Endodermal cell (in vitro differentiated cells): Measurements from ENCODE around the gene GRM8. TPM values are rescaled to one million over a fixed set of nuclear protein-coding genes. Genes with fewer than 3 reads are reported as not detected.
A peak's percentile ranks its signal among the peaks of the same experiment; 100 is the strongest.

Experiments used
- DNase-seq: peaks from one replicate; pipeline ENCODE4 v3.0.0-alpha.2; 2017
- H3K27ac ChIP-seq: 2 replicates; pipeline ENCODE4 v1.5.1; 2013; ENCODE audit warnings: mild to moderate bottlenecking, low read depth, low read length, moderate library complexity
- H3K27me3 ChIP-seq: 2 replicates; pipeline ENCODE4 v1.6.1; 2013; ENCODE audit warnings: mild to moderate bottlenecking, low read length, moderate library complexity; ENCODE audit not compliant: insufficient read depth, control insufficient read depth, poor library complexity, severe bottlenecking
- H3K36me3 ChIP-seq: 2 replicates; pipeline ENCODE4 v1.7.0; 2013; ENCODE audit warnings: mild to moderate bottlenecking, low read length, moderate library complexity; ENCODE audit not compliant: control insufficient read depth, insufficient read depth
- H3K4me1 ChIP-seq: one replicate; pipeline ENCODE4 v1.7.0; 2013; ENCODE audit warnings: low read length; ENCODE audit not compliant: control insufficient read depth, insufficient read depth
- H3K4me3 ChIP-seq: 2 replicates; pipeline ENCODE4 v1.5.1; 2013; ENCODE audit warnings: mild to moderate bottlenecking, low read length, moderate library complexity
- H3K9ac ChIP-seq: 2 replicates; pipeline ENCODE4 v1.6.1; 2013; ENCODE audit warnings: mild to moderate bottlenecking, low read length, moderate library complexity; ENCODE audit not compliant: poor library complexity, severe bottlenecking; ENCODE audit errors: extremely low read depth
- H3K9me3 ChIP-seq: 2 replicates; pipeline ENCODE4 v1.6.1; 2013; ENCODE audit warnings: mild to moderate bottlenecking, low read length, moderate library complexity; ENCODE audit not compliant: control insufficient read depth
- H3K27ac Mint-ChIP-seq: 2 replicates; pipeline ENCODE4 v1.8.0; 2020; ENCODE audit warnings: mixed read lengths
- H3K27me3 Mint-ChIP-seq: 2 replicates; pipeline ENCODE4 v1.8.0; 2021; ENCODE audit warnings: mild to moderate bottlenecking, mixed read lengths; ENCODE audit not compliant: insufficient read depth
- H3K36me3 Mint-ChIP-seq: 2 replicates; pipeline ENCODE4 v1.8.0; 2020; ENCODE audit warnings: low read depth, mixed read lengths
- H3K4me1 Mint-ChIP-seq: 2 replicates; pipeline ENCODE4 v1.8.0; 2020; ENCODE audit warnings: mixed read lengths
- H3K4me3 Mint-ChIP-seq: 2 replicates; pipeline ENCODE4 v1.8.0; 2020; ENCODE audit warnings: mild to moderate bottlenecking, moderate library complexity, mixed read lengths
- H3K9me3 Mint-ChIP-seq: 2 replicates; pipeline ENCODE4 v1.8.0; 2020; ENCODE audit warnings: mild to moderate bottlenecking, mixed read lengths
- WGBS, 2 experiments: methylation state at CpG; one replicate each; pipeline versions ENCODE4 v1.1.5 to v1.1.7; 2013; ENCODE audit warnings: missing lambda C conversion rate in 2 of 2, mixed read lengths in 1 of 2; ENCODE audit not compliant: insufficient coverage in 1 of 2, insufficient read length in 1 of 2; 5-methylcytosine and 5-hydroxymethylcytosine counted together
- total RNA-seq, 2 donors: library from RNA; stranded (reverse); fragmentation: NEBNext Ultra II Directional in 1 of 2; extraction: Animal tissue kit (Norgen Biotek cat#: 25700) in 1 of 2; gene quantifications; 2 replicates in 1 of 2; 3 replicates in 1 of 2; pipeline ENCODE4 v1.2.1, GENCODE V29; 2021
- TF ChIP-seq, protein P1 (sequence below): fragments of 200-600 bp; sonication (generic); conservative IDR thresholded peaks from 2 replicates; pipeline ENCODE4 v1.5.0; 2021; ENCODE audit warnings: antibody characterized with exemption, mild to moderate bottlenecking

The GRM8 gene
- total RNA-seq, 2 donors from 2014 or later, result 0.93 to 2.0 TPM

DNA sequence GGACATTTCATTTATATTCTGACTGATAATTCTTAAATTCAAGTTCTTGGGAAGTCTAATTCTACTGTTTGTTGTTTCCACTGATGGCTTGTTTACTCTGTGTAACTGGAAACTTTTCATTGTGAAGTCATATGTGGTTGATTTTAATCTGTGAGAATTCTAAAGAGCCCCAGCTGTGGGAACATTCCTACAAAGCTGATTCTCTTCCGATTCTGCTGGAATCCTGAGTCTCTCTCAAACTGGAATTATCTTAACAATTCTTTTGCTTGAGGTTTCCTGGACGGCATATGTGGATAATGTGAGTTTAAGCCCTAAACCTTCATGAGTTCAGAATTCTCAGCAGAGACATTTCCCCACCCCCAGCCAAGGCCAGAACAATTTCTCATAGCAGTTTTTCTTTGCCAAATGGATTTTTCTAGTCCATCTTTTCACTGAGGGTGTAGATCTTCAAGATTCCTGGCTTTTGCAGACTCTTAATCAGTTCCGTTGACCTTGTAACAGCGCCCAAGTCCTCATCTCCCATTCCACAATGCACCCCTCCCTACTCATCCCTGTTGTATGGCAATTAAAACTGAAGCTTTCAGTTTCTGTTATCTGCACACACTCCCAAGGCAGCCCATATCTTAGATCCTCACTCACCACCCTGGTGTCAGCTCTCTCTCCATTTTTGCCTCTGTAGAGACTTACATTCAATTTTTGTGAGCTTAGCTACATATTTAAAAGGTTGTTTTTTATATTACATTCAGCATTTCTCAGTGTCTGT lies 37.6 kb downstream of the GRM8 start:
- TF ChIP-seq, protein P1, sequence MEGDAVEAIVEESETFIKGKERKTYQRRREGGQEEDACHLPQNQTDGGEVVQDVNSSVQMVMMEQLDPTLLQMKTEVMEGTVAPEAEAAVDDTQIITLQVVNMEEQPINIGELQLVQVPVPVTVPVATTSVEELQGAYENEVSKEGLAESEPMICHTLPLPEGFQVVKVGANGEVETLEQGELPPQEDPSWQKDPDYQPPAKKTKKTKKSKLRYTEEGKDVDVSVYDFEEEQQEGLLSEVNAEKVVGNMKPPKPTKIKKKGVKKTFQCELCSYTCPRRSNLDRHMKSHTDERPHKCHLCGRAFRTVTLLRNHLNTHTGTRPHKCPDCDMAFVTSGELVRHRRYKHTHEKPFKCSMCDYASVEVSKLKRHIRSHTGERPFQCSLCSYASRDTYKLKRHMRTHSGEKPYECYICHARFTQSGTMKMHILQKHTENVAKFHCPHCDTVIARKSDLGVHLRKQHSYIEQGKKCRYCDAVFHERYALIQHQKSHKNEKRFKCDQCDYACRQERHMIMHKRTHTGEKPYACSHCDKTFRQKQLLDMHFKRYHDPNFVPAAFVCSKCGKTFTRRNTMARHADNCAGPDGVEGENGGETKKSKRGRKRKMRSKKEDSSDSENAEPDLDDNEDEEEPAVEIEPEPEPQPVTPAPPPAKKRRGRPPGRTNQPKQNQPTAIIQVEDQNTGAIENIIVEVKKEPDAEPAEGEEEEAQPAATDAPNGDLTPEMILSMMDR, result no peak

DNA sequence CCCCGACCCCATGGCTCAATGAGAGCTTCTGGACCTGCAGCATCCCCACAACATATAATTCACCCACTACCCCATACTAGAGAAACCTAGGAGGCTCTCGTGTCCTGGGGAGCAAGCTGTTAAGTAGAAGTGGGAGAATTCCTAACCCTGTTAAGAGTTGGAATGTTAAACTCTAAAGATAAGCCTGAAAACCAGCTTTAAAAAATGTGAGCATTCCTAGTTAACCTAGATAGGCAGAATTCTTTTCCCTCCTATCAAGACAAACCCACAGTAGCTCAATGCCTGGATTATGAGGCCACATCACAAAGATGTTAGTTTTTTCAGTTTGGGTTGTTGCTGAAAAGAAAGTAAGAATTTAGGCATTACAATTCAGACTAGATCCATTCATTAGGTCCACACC lies 42.9 kb downstream of the GRM8 start:
- no peak overlapping the region for H3K27ac ChIP-seq
- DNase-seq, result no peak
- Mint-ChIP-seq H3K27me3 (peaks cover 3% of the 10 kb centered on the region), H3K9me3 (peaks cover 3% of the 10 kb centered on the region), H3K36me3 (no peaks in the 10 kb centered on the region), H3K27ac (no peak overlapping the region), H3K4me3 (no peak overlapping the region), H3K4me1 (peaks cover 17% of the 10 kb centered on the region)
- H3K36me3 ChIP-seq, result no peaks in the 10 kb centered on the region
- peaks cover 14% of the 10 kb centered on the region for H3K9me3 ChIP-seq
- H3K4me3 ChIP-seq, result peak overlapping the region; percentile 64
- H3K4me1 ChIP-seq, result peaks cover 7% of the 10 kb centered on the region
- 49% methylated on average over 2 of the region's 2 CpGs; no CpG with 5 or more reads in 1 of the 2 experiments for WGBS, 2 experiments
- H3K27me3 ChIP-seq, result no peaks in the 10 kb centered on the region
- H3K9ac ChIP-seq, result no peak overlapping the region
- TF ChIP-seq, protein P1, result no peak

More for the DNA sequence above, 37.6 kb downstream of the GRM8 start:
- Histone ChIP-seq H3K9me3 (peaks cover 14% of the 10 kb centered on the region), H3K27me3 (no peaks in the 10 kb centered on the region), H3K27ac (no peak overlapping the region), H3K4me3 (no peak overlapping the region), H3K4me1 (peaks cover 2% of the 10 kb centered on the region), H3K9ac (no peak overlapping the region), H3K36me3 (no peaks in the 10 kb centered on the region)
- Mint-ChIP-seq H3K4me3 (no peak overlapping the region), H3K4me1 (peaks cover 16% of the 10 kb centered on the region), H3K9me3 (peaks cover 3% of the 10 kb centered on the region), H3K27me3 (no peaks in the 10 kb centered on the region), H3K27ac (no peak overlapping the region), H3K36me3 (no peaks in the 10 kb centered on the region)
- 88 to 91% methylated on average over 4 of the region's 4 CpGs for WGBS, 2 experiments
- no peak for DNase-seq

DNA sequence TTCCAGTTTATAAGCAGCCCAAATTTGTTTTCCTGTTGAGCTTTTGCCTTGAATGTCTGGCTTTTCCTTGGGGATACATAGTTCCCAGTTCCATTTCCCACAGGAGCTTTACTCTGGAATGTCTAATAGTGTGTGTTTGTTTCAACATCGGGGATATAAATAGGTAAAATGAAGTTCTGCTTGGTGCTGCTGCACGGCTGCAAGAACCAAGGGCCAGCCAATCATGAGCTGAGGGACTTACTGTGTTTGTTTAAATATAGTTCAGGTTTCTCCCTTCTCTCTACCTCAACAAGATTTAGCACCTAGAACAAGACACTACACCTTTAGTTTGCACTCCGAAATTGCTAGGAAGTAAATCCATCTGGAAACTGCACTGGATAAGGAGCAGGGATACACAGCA lies 43.9 kb downstream of the GRM8 start:
- Mint-ChIP-seq H3K4me3 (no peak overlapping the region), H3K36me3 (no peaks in the 10 kb centered on the region), H3K4me1 (peaks cover 17% of the 10 kb centered on the region), H3K9me3 (no peaks in the 10 kb centered on the region), H3K27me3 (peaks cover 3% of the 10 kb centered on the region), H3K27ac (no peak overlapping the region)
- Histone ChIP-seq H3K4me3 (no peak overlapping the region), H3K36me3 (no peaks in the 10 kb centered on the region), H3K27me3 (no peaks in the 10 kb centered on the region), H3K9me3 (peaks cover 5% of the 10 kb centered on the region), H3K27ac (no peak overlapping the region), H3K9ac (no peak overlapping the region), H3K4me1 (peaks cover 7% of the 10 kb centered on the region)
- TF ChIP-seq, protein P1, result no peak
- 87% methylated on average over 3 of the region's 3 CpGs; no CpG with 5 or more reads in 1 of the 2 experiments for WGBS, 2 experiments
- DNase-seq, result no peak
